ENCODE measurements around the gene MRPL28. TPM values are rescaled to one million over a fixed set of nuclear protein-coding genes. Genes with fewer than 3 reads are reported as not detected.

Gene MRPL28
- total RNA-seq (2022; extraction: Qiagen RNA extraction) = 121 to 139 TPM (median 132 TPM) in 5 replicates

DNA sequence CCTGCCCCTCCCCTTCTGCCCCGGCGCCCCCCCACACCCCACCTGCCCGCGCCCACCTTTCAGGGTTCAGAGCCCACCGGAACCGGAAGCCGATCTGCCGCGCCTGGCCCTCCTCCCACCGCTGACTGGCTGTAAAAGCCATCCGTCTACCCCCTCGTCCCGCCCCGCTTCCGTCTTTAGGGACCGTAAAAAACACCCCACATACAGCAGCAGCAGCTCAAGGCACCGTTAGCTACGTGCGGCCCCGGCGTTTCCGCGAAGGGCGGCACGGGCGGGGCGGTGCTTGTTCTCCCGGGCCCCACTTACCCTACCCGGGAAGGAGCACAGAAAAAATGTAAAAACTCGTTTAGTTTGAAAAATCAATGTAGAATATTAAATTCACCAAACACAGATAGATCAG lies at the start of gene MRPL28:
Gene MRPL28 (minus strand): TSS at position 96 of the 400 bp plus-strand sequence. CDS start 320 bp downstream, outside the sequence.

DNA sequence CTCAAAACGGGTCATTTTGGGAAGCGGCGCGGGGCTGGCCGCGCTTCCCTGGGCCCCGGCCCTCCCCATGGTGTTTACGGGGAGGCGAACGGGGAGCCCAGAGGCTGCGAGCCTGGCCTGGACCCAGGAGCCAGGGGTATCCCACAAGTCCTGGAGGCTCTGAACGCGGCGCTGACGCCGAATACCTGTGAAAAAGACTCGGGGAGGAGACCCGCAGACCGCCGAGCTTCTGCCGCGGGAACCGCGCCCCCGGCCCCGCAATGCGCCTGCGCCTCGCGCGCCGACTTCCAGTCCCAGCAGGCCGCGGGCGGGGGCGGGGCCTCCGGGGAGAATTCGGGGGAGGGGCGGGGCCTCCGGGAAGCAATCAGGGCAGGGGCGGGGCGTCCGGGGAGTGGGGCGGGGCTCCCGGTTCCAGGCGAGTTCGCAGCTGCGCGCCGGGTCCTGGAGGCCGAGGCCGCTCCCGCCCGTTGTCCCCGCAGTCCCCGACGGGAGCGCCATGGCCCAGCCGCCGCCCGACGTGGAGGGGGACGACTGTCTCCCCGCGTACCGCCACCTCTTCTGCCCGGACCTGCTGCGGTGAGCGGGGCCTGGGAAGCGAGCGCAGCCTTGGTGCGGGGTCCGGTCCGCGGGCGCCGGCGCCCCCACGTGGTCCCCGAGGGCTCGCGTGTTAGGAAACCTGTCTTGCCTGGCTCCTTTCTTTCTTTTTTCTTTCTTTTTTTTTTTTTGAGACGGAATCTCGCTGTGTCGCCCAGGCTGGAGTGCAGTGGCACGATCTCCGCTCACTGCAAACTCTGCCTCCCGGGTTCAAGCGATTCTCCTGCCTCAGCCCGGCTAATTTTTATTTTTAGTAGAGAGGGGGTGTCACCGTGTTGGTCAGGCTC lies 31.4 kb upstream of the MRPL28 start, which contains the start of gene DECR2:
Gene DECR2 (plus strand): TSS at position 418 of the 881 bp plus-strand sequence. CDS start 79 bp downstream, at position 497.

DNA sequence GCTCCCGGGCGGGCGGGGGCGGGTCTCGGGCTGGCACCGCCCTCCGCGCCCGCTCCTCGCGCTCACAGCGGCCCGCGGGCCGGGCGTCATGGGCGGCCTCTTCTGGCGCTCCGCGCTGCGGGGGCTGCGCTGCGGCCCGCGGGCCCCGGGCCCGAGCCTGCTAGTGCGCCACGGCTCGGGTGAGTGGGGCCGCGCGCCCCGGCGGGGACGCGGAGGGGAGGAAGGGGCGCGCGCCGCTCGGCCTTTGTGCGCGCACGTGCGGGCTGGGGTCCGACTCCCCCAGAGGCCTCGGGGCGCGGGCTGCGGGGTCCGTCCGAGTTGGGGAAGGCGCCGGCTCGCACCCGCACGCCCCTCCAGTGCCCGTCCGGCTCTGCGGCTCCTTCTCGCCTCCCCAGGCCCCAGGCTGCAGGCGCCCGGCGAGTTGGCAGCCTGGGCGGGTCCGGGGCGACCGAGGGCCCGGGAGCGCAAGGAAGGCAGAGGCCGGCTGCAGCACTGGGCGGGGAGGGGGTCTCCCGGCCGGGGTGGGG lies 26.9 kb upstream of the MRPL28 start, which contains the start of gene NME4:
Gene NME4 (plus strand): TSS at position 65 of the 527 bp plus-strand sequence. CDS start 24 bp downstream, at position 89.

DNA sequence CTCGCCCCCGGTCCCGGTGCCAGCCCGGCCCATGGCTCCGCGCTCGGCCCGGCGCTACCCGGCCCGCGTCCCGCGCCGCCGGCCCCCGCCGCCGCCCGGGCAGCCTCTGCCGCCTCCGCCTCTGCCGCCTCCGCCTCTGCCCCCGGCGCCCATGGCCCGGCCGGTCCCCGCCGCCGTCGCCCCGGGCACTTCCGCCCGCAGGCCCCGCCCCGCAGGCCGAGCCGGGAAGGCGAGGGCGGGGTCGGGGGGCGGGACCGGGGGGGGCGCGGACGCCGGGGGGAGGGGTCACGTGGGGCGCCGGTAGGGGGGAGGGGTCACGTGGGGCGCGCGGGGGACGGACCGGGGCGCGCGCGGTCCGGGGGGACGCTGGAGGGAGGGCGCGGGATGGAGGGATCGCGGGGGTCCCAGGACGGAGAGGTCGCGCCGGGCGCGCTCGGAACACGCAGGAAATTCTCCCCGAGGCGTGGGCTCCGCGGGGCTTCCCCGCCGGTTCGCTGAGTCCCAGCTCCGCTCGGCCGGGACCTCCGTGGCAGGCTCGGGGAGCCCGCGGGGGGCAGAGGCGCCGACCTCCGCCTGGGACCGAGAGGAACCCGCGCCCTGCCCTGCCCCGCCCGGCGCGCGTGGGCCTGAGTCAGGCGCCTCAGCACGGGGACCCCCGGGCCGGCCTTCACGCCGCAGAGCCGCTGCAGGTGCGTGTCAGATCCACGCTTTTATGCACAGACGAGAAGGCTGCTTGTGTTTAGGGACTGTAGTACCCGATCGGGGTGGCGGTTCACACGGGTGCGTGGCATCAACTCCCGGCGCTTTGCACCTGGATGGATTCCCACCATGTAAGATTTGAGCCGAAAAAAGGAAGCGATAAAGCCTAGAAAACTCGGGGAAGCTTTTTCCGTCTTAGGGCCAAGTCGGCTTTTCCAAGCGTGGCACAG lies 11.7 kb upstream of the MRPL28 start, which contains the start of gene PGAP6:
Gene PGAP6 (minus strand): TSS at position 190 of the 929 bp plus-strand sequence. CDS start 157 bp downstream, at position 33.

DNA sequence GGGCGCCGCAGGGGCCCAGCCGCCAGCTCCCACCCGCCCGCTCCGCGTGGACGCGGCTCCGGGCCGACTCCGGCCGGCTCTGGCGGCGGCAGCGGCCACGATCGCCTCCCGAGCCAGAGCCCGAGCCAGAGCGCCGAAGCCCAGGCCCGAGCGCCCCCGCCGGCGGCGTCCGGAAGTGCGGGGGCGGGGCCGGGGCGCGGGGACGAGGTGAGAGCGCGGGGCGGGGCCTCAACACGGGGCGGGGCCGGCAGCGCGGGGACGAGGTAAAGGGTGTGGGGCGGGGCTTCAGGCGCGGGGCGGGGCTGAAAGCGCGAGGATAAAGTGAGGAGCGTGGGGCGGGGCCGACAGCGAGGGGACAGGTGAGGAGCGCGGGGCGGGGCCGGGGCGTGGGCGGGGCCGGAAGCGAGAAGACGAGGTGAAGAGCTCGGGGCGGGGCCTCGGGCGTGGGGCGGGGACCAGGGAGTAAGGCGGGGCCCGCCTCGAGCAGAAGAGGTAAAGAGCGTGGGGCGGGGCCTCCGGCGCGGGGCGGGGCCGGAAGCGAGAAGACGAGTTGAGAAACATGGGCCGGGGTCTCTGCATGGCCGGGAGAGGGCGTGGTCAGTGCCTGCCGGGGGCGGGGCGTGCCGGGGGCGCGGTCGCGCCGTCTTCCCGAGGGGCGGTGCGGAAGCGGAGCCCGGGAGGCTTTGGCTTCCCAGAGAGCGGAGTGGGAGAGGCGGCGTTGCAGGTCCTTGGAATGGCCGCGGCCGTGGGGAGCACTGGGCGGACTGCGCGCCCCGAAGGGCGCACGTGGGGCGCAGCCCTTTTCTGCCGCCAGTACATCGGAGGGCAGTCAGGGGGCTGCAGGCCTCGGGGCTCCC lies 17.6 kb downstream of the MRPL28 start, which contains the start of gene AXIN1:
Gene AXIN1 (minus strand): TSS at position 177 of the 857 bp plus-strand sequence. CDS start 5,698 bp downstream, outside the sequence.

Other genes starting within 250 kb of the MRPL28 start
- 21.0 to 29.7 TPM (median 26.8 TPM) in 5 replicates for gene NPRL3, start 231.9 kb downstream of the MRPL28 start, total RNA-seq (2022; extraction: Qiagen RNA extraction)
- gene HBZ, start 217.9 kb downstream of the MRPL28 start, total RNA-seq (2022; extraction: Qiagen RNA extraction) = 0.19 TPM in 1 of 5 replicates, not detected in the others
- gene HBM, start 204.6 kb downstream of the MRPL28 start, total RNA-seq (2022; extraction: Qiagen RNA extraction) = not detected in 5 replicates
- 0.47 to 0.97 TPM (median 0.68 TPM) in 4 of 5 replicates, not detected in the other for gene HBA2, start 197.7 kb downstream of the MRPL28 start, total RNA-seq (2022; extraction: Qiagen RNA extraction)
- 0.87 to 2.8 TPM (median 1.5 TPM) in 4 of 5 replicates, not detected in the other for gene HBA1, start 193.9 kb downstream of the MRPL28 start, total RNA-seq (2022; extraction: Qiagen RNA extraction)
- gene HBQ1, start 190.1 kb downstream of the MRPL28 start, total RNA-seq (2022; extraction: Qiagen RNA extraction) = 4.6 to 8.2 TPM (median 7.1 TPM) in 5 replicates
- gene LUC7L, start 141.1 kb downstream of the MRPL28 start, total RNA-seq (2022; extraction: Qiagen RNA extraction) = 41.1 to 48.4 TPM (median 46.1 TPM) in 5 replicates
- gene FAM234A, start 135.7 kb downstream of the MRPL28 start, total RNA-seq (2022; extraction: Qiagen RNA extraction) = 40.8 to 49.2 TPM (median 48.4 TPM) in 5 replicates
- 3.4 to 5.4 TPM (median 4.9 TPM) in 5 replicates for gene RGS11, start 94.6 kb downstream of the MRPL28 start, total RNA-seq (2022; extraction: Qiagen RNA extraction)
- gene ARHGDIG, start 89.9 kb downstream of the MRPL28 start, total RNA-seq (2022; extraction: Qiagen RNA extraction) = 2.7 to 3.4 TPM (median 3.2 TPM) in 5 replicates
- 0.11 to 0.65 TPM (median 0.42 TPM) in 5 replicates for gene PDIA2, start 87.4 kb downstream of the MRPL28 start, total RNA-seq (2022; extraction: Qiagen RNA extraction)
- gene AXIN1, start 17.8 kb downstream of the MRPL28 start, total RNA-seq (2022; extraction: Qiagen RNA extraction) = 24.5 to 34.7 TPM (median 31.7 TPM) in 5 replicates
- 28.8 to 39.8 TPM (median 37.5 TPM) in 5 replicates for gene PGAP6, start 11.4 kb upstream of the MRPL28 start, total RNA-seq (2022; extraction: Qiagen RNA extraction)
- gene NME4, start 26.7 kb upstream of the MRPL28 start, total RNA-seq (2022; extraction: Qiagen RNA extraction) = 288 to 451 TPM (median 424 TPM) in 5 replicates
- gene DECR2, start 31.3 kb upstream of the MRPL28 start, total RNA-seq (2022; extraction: Qiagen RNA extraction) = 20.9 to 31.4 TPM (median 26.9 TPM) in 5 replicates
- gene RAB11FIP3, start 55.1 kb upstream of the MRPL28 start, total RNA-seq (2022; extraction: Qiagen RNA extraction) = 22.9 to 30.3 TPM (median 25.1 TPM) in 5 replicates
- gene CAPN15, start 157.2 kb upstream of the MRPL28 start, total RNA-seq (2022; extraction: Qiagen RNA extraction) = 39.5 to 81.2 TPM (median 72.0 TPM) in 5 replicates
- gene PRR35, start 189.9 kb upstream of the MRPL28 start, total RNA-seq (2022; extraction: Qiagen RNA extraction) = 0.09 to 0.24 TPM (median 0.20 TPM) in 5 replicates
- 0.06 to 0.26 TPM (median 0.19 TPM) in 5 replicates for gene NHLRC4, start 196.5 kb upstream of the MRPL28 start, total RNA-seq (2022; extraction: Qiagen RNA extraction)
- 26.9 to 42.7 TPM (median 40.1 TPM) in 5 replicates for gene PIGQ, start 199.4 kb upstream of the MRPL28 start, total RNA-seq (2022; extraction: Qiagen RNA extraction)
- 12.0 to 18.7 TPM (median 17.9 TPM) in 5 replicates for gene RAB40C, start 219.5 kb upstream of the MRPL28 start, total RNA-seq (2022; extraction: Qiagen RNA extraction)